Measurements from ENCODE around the gene SSC4D.
A peak's percentile ranks its signal among the peaks of the same experiment; 100 is the strongest.

Gene SSC4D

GRCh38 chr7:76351372-76351771 is 58.1 kb downstream of the SSC4D start:
- DNase-seq, result no peak

DNA sequence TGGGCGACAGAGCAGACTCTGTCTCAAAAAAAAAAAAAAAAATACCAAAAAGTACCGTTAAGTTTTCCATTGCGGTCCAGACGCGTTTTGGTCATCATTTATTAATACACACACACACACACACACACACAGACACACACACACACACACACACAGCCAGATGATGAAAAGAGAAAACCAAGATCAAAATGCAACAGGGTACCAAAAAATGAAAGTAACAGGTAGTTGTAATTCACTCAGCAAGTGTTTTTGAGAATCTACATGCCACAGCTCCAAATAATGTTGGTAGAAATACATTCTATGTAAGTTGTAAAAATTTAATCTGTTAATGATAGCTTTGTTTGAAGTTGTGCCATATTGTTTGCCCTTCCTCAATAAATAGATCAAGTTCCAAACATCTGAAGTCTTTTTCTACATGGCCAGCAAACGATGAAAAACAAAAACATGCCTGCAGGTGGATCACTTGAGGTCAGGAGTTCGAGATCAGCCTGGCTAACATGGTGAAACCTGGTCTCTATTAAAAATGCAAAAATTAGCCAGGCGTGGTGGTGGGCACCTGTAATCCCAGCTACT is 60.1 kb downstream of the SSC4D start:
- DNase-seq, result no peak

GRCh38 chr7:76347710-76348109 is 61.8 kb downstream of the SSC4D start:
- DNase-seq, result no peak

DNA sequence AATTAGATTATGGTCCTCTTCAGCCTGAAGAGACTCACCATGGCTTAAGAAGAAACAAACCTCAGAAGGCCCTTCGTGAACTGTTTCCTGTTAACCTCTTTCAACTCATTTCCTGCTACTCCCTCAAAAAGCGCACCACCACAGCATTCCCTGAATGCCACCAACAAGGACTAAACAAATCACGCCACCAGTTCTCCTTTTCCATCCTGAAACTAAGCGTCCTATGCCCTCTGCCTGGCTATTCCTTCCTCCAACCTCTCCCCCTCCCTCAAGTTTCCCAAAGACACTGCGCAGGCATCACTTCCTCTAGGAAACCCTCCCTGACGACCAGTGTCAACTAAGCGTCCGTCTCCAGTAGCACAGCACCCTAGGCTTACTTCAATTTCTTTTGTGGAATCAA is 62.7 kb downstream of the SSC4D start:
- no peak for DNase-seq

- no peak for DNase-seq
Measured at GRCh38 chr7:76346097-76346496, 63.4 kb downstream of the SSC4D start.

- no peak for DNase-seq
Measured at GRCh38 chr7:76343931-76344321, 65.6 kb downstream of the SSC4D start.

DNA sequence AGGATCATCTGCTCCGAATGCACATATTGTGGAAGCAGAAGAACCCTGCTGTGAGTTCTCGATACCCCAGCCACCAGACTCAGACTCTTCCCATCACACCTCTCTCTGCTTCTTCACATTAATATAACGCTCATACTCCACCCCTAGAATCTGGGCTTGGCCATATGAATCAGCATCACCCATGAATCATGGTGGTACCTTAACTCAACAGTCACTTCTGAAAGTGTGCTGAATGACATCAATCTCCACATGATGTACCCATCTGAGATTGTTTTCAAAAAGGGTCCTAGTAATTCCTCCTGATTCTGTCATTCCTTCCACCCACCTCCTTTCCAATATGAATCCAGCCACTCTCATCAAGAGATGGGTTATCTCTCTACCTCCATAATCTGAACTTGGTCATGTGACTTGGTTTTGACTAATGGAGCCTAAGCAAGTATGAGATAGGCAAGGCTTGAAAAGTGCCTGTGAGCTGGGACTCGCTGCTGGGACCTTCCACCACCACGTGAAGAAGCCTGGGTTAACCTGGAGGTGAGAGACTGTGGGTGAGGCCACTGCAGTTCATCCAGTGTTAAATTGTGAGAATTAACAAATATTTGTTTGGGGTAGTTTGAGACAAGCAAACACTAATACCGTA is 66.1 kb downstream of the SSC4D start:
- no peak for DNase-seq

GRCh38 chr7:76342222-76342621 is 67.3 kb downstream of the SSC4D start:
- no peak for DNase-seq

- peak; percentile 62 for DNase-seq
Measured at GRCh38 chr7:76340617-76341131, 68.8 kb downstream of the SSC4D start.

All from fibroblast of skin of right biceps (primary cell).